Measurements from ENCODE around the gene CHN2.
A peak's percentile ranks its signal among the peaks of the same experiment; 100 is the strongest.

The CHN2 gene

GRCh38 chr7:29163854-29164253, 30.7 kb upstream of the CHN2 start:
- no peaks in the 10 kb centered on the region for H3K27me3 ChIP-seq (replicated peaks in 2 of 5; ENCODE audit: control insufficient read depth in 4 of 5, insufficient read depth in 5 of 5, low read length in 4 of 5)
- 100% methylated on average over 1 of the region's 3 CpGs for WGBS (ENCODE audit: insufficient coverage)
- DNase-seq = no peak

GRCh38 chr7:29167721-29168120, 26.9 kb upstream of the CHN2 start:
- Histone ChIP-seq H3K27me3 (replicated peaks in 2 of 5; ENCODE audit: control insufficient read depth in 4 of 5, insufficient read depth in 5 of 5, low read length in 4 of 5) (no peaks in the 10 kb centered on the region), H3K4me1 (ENCODE audit: control extremely low read depth in 1 of 4, control insufficient read depth in 4 of 4, insufficient read depth in 4 of 4, low read length in 3 of 4) (no peaks in the 10 kb centered on the region), H3K9me3 (ENCODE audit: control extremely low read depth in 1 of 5, control insufficient read depth in 4 of 5, insufficient read depth in 2 of 5, low read depth in 1 of 5, low read length in 4 of 5) (peaks cover 0 to 5% (median 3%) of the 10 kb centered on the region in 5 experiments), H3K27ac (ENCODE audit: insufficient read depth in 1 of 2, low read depth in 1 of 2, low read length in 2 of 2, poor library complexity in 1 of 2, severe bottlenecking in 2 of 2) (no peak overlapping the region), H3K36me3 (ENCODE audit: control insufficient read depth in 4 of 4, insufficient read depth in 4 of 4, low read length in 3 of 4) (no peaks in the 10 kb centered on the region), H3K4me3 (ENCODE audit: control insufficient read depth in 1 of 7, extremely low read depth in 1 of 7, insufficient read depth in 4 of 7, low read depth in 2 of 7, low read length in 6 of 7) (no peak overlapping the region)
- CTCF ChIA-PET = interaction anchor here (1.3 kb wide), 1 partner anchor 175 kb away, joined by 3 read pairs; no protein-coding TSS in a partner anchor
- WGBS (ENCODE audit: insufficient coverage) = no CpG with 5 or more reads among the region's 1 CpG
- DNase-seq = no peak
- POLR2A ChIA-PET = no interaction called here

More at GRCh38 chr7:29163854-29164253, 30.7 kb upstream of the CHN2 start:
- Histone ChIP-seq H3K36me3 (ENCODE audit: control insufficient read depth in 4 of 4, insufficient read depth in 4 of 4, low read length in 3 of 4) (no peaks in the 10 kb centered on the region), H3K4me1 (ENCODE audit: control extremely low read depth in 1 of 4, control insufficient read depth in 4 of 4, insufficient read depth in 4 of 4, low read length in 3 of 4) (peaks cover 0 to 9% (median 5%) of the 10 kb centered on the region in 4 experiments), H3K4me3 (ENCODE audit: control insufficient read depth in 1 of 7, extremely low read depth in 1 of 7, insufficient read depth in 4 of 7, low read depth in 2 of 7, low read length in 6 of 7) (no peak overlapping the region), H3K27ac (ENCODE audit: insufficient read depth in 1 of 2, low read depth in 1 of 2, low read length in 2 of 2, poor library complexity in 1 of 2, severe bottlenecking in 2 of 2) (no peak overlapping the region), H3K9me3 (ENCODE audit: control extremely low read depth in 1 of 5, control insufficient read depth in 4 of 5, insufficient read depth in 2 of 5, low read depth in 1 of 5, low read length in 4 of 5) (peaks cover 0 to 5% (median 3%) of the 10 kb centered on the region in 5 experiments)
- CTCF ChIA-PET = interaction anchor here (1.4 kb wide), 1 partner anchor 8 kb away, joined by 4 read pairs; no protein-coding TSS in a partner anchor
- POLR2A ChIA-PET = interaction anchor here (0.6 kb wide), 1 partner anchor 10 kb away, joined by 4 read pairs; no protein-coding TSS in a partner anchor

- Histone ChIP-seq H3K36me3 (ENCODE audit: control insufficient read depth in 4 of 4, insufficient read depth in 4 of 4, low read length in 3 of 4) (no peaks in the 10 kb centered on the region), H3K4me1 (ENCODE audit: control extremely low read depth in 1 of 4, control insufficient read depth in 4 of 4, insufficient read depth in 4 of 4, low read length in 3 of 4) (no peaks in the 10 kb centered on the region), H3K9me3 (ENCODE audit: control extremely low read depth in 1 of 5, control insufficient read depth in 4 of 5, insufficient read depth in 2 of 5, low read depth in 1 of 5, low read length in 4 of 5) (peaks cover 0 to 5% (median 1%) of the 10 kb centered on the region in 5 experiments), H3K4me3 (ENCODE audit: control insufficient read depth in 1 of 7, extremely low read depth in 1 of 7, insufficient read depth in 4 of 7, low read depth in 2 of 7, low read length in 6 of 7) (no peak overlapping the region), H3K27ac (ENCODE audit: insufficient read depth in 1 of 2, low read depth in 1 of 2, low read length in 2 of 2, poor library complexity in 1 of 2, severe bottlenecking in 2 of 2) (no peak overlapping the region), H3K27me3 (replicated peaks in 2 of 5; ENCODE audit: control insufficient read depth in 4 of 5, insufficient read depth in 5 of 5, low read length in 4 of 5) (no peaks in the 10 kb centered on the region)
- CTCF ChIA-PET = interaction anchor here (1.3 kb wide), 1 partner anchor 12 kb away, joined by 3 read pairs; no protein-coding TSS in a partner anchor
- WGBS (ENCODE audit: insufficient coverage) = no CpG with 5 or more reads among the region's 7 CpGs
- no peak for DNase-seq
- POLR2A ChIA-PET = no interaction called here
Measured at GRCh38 chr7:29170781-29171180, 23.8 kb upstream of the CHN2 start.

- ChIA-PET CTCF (interaction anchor here (1.7 kb wide), 1 partner anchor 15 kb away, joined by 4 read pairs; no protein-coding TSS in a partner anchor), POLR2A (no interaction called here)
- Histone ChIP-seq H3K9me3 (ENCODE audit: control extremely low read depth in 1 of 5, control insufficient read depth in 4 of 5, insufficient read depth in 2 of 5, low read depth in 1 of 5, low read length in 4 of 5) (no peaks in the 10 kb centered on the region), H3K4me3 (ENCODE audit: control insufficient read depth in 1 of 7, extremely low read depth in 1 of 7, insufficient read depth in 4 of 7, low read depth in 2 of 7, low read length in 6 of 7) (no peak overlapping the region), H3K27ac (ENCODE audit: insufficient read depth in 1 of 2, low read depth in 1 of 2, low read length in 2 of 2, poor library complexity in 1 of 2, severe bottlenecking in 2 of 2) (no peak overlapping the region), H3K36me3 (ENCODE audit: control insufficient read depth in 4 of 4, insufficient read depth in 4 of 4, low read length in 3 of 4) (no peaks in the 10 kb centered on the region), H3K4me1 (ENCODE audit: control extremely low read depth in 1 of 4, control insufficient read depth in 4 of 4, insufficient read depth in 4 of 4, low read length in 3 of 4) (peaks cover 0 to 9% (median 7%) of the 10 kb centered on the region in 4 experiments), H3K27me3 (replicated peaks in 2 of 5; ENCODE audit: control insufficient read depth in 4 of 5, insufficient read depth in 5 of 5, low read length in 4 of 5) (no peaks in the 10 kb centered on the region)
- DNase-seq = no peak
- 86% methylated on average over 1 of the region's 3 CpGs for WGBS (ENCODE audit: insufficient coverage)
Measured at GRCh38 chr7:29173458-29173857, 21.1 kb upstream of the CHN2 start.

GRCh38 chr7:29177963-29178600, 16.5 kb upstream of the CHN2 start:
- ChIA-PET CTCF (interaction anchor here (1.3 to 4.2 kb wide), 2 partner anchors 11 to 60 kb away, joined by 3 to 28 read pairs; no protein-coding TSS in a partner anchor), POLR2A (no interaction called here)
- H3K36me3 ChIP-seq (ENCODE audit: control insufficient read depth in 4 of 4, insufficient read depth in 4 of 4, low read length in 3 of 4) = no peaks in the 10 kb centered on the region
- WGBS (ENCODE audit: insufficient coverage) = 14% methylated on average over 8 of the region's 9 CpGs
- no peaks in the 10 kb centered on the region for H3K27me3 ChIP-seq (replicated peaks in 2 of 5; ENCODE audit: control insufficient read depth in 4 of 5, insufficient read depth in 5 of 5, low read length in 4 of 5)
- H3K9me3 ChIP-seq (ENCODE audit: control extremely low read depth in 1 of 5, control insufficient read depth in 4 of 5, insufficient read depth in 2 of 5, low read depth in 1 of 5, low read length in 4 of 5) = no peaks in the 10 kb centered on the region
- no peak overlapping the region for H3K27ac ChIP-seq (ENCODE audit: insufficient read depth in 1 of 2, low read depth in 1 of 2, low read length in 2 of 2, poor library complexity in 1 of 2, severe bottlenecking in 2 of 2)
- peaks cover 0 to 9% (median 8%) of the 10 kb centered on the region in 4 experiments for H3K4me1 ChIP-seq (ENCODE audit: control extremely low read depth in 1 of 4, control insufficient read depth in 4 of 4, insufficient read depth in 4 of 4, low read length in 3 of 4)
- DNase-seq = peak; percentile 74 to 90 (median 83)
- peak overlapping the region in 2 of 7 experiments; percentile 35 to 37 for H3K4me3 ChIP-seq (ENCODE audit: control insufficient read depth in 1 of 7, extremely low read depth in 1 of 7, insufficient read depth in 4 of 7, low read depth in 2 of 7, low read length in 6 of 7)

- no peak overlapping the region for H3K27ac ChIP-seq (ENCODE audit: insufficient read depth in 1 of 2, low read depth in 1 of 2, low read length in 2 of 2, poor library complexity in 1 of 2, severe bottlenecking in 2 of 2)
- CTCF ChIA-PET = interaction anchor here (4.2 kb wide), 1 partner anchor 10 kb away, joined by 28 read pairs; no protein-coding TSS in a partner anchor
- no peaks in the 10 kb centered on the region for H3K36me3 ChIP-seq (ENCODE audit: control insufficient read depth in 4 of 4, insufficient read depth in 4 of 4, low read length in 3 of 4)
- H3K4me1 ChIP-seq (ENCODE audit: control extremely low read depth in 1 of 4, control insufficient read depth in 4 of 4, insufficient read depth in 4 of 4, low read length in 3 of 4) = peaks cover 0 to 9% (median 8%) of the 10 kb centered on the region in 4 experiments
- POLR2A ChIA-PET = no interaction called here
- no peak overlapping the region for H3K4me3 ChIP-seq (ENCODE audit: control insufficient read depth in 1 of 7, extremely low read depth in 1 of 7, insufficient read depth in 4 of 7, low read depth in 2 of 7, low read length in 6 of 7)
- DNase-seq = no peak
- no peaks in the 10 kb centered on the region for H3K9me3 ChIP-seq (ENCODE audit: control extremely low read depth in 1 of 5, control insufficient read depth in 4 of 5, insufficient read depth in 2 of 5, low read depth in 1 of 5, low read length in 4 of 5)
- no CpG with 5 or more reads among the region's 1 CpG for WGBS (ENCODE audit: insufficient coverage)
- H3K27me3 ChIP-seq (replicated peaks in 2 of 5; ENCODE audit: control insufficient read depth in 4 of 5, insufficient read depth in 5 of 5, low read length in 4 of 5) = no peaks in the 10 kb centered on the region
Measured at GRCh38 chr7:29179115-29179514, 15.5 kb upstream of the CHN2 start.

- no peaks in the 10 kb centered on the region for H3K36me3 ChIP-seq (ENCODE audit: control insufficient read depth in 4 of 4, insufficient read depth in 4 of 4, low read length in 3 of 4)
- H3K9me3 ChIP-seq (ENCODE audit: control extremely low read depth in 1 of 5, control insufficient read depth in 4 of 5, insufficient read depth in 2 of 5, low read depth in 1 of 5, low read length in 4 of 5) = peaks cover 0 to 3% (median 0%) of the 10 kb centered on the region in 5 experiments
- peaks cover 0 to 2% (median under 1%) of the 10 kb centered on the region in 4 experiments for H3K4me1 ChIP-seq (ENCODE audit: control extremely low read depth in 1 of 4, control insufficient read depth in 4 of 4, insufficient read depth in 4 of 4, low read length in 3 of 4)
- no peak overlapping the region for H3K4me3 ChIP-seq (ENCODE audit: control insufficient read depth in 1 of 7, extremely low read depth in 1 of 7, insufficient read depth in 4 of 7, low read depth in 2 of 7, low read length in 6 of 7)
- no CpG with 5 or more reads among the region's 2 CpGs for WGBS (ENCODE audit: insufficient coverage)
- no peak overlapping the region for H3K27ac ChIP-seq (ENCODE audit: insufficient read depth in 1 of 2, low read depth in 1 of 2, low read length in 2 of 2, poor library complexity in 1 of 2, severe bottlenecking in 2 of 2)
- POLR2A ChIA-PET = no interaction called here
- no peaks in the 10 kb centered on the region for H3K27me3 ChIP-seq (replicated peaks in 2 of 5; ENCODE audit: control insufficient read depth in 4 of 5, insufficient read depth in 5 of 5, low read length in 4 of 5)
- CTCF ChIA-PET = no interaction called here
- DNase-seq = no peak
Measured at GRCh38 chr7:29184599-29184998, 10.0 kb upstream of the CHN2 start.

Data from common myeloid progenitor, CD34-positive (primary cell).